HCT116 (cell line): Measurements from ENCODE around the gene ETV5. TPM values are rescaled to one million over a fixed set of nuclear protein-coding genes. Genes with fewer than 3 reads are reported as not detected.

Experiments used
- ATAC-seq: fragments of 200-7000 bp; cut with Tn5 transposase; 2 replicates; pipeline ENCODE4 v1.9.1; 2020; ENCODE audit warnings: mild to moderate bottlenecking, moderate library complexity
- BruUV-seq: library from RNA; stranded (reverse); fragments of 400-500 nt; replicated peaks from 2 replicates; lab custom pipeline; 2021; lab: Mats Ljungman, UMichigan
- CTCF ChIA-PET: fragments of 300-600 bp; sonication (Branson Sonifier 250); formaldehyde crosslinking; loops from one replicate; lab custom pipeline; 2021; ENCODE audit warnings: antibody characterized with exemption; lab: Charles Lee
- POLR2A ChIA-PET: fragments of 300-600, 350-600 bp; sonication (Branson Sonifier 250); formaldehyde crosslinking; loops from one replicate; lab custom pipeline; 2021; ENCODE audit warnings: antibody characterized with exemption; lab: Charles Lee
- RAD21 ChIA-PET, 2 experiments: fragments of 300-600 bp; sonication (Branson Sonifier 250); formaldehyde crosslinking; loops; one replicate each; lab custom pipeline; 2023; ENCODE audit warnings: low total read pairs in 2 of 2; ENCODE audit not compliant: uncharacterized antibody in 2 of 2, unreplicated experiment in 2 of 2, low non-redundant PET in 1 of 2; lab: Charles Lee
- DNase-seq: peaks from one replicate; pipeline ENCODE4 v3.0.0-alpha.2; 2010; ENCODE audit warnings: low read depth, low spot score
- H2AFZ ChIP-seq: fragments of 200-600 bp; shearing (Covaris generic), sonication (generic); 2 replicates; pipeline ENCODE4 v1.6.1; 2017; ENCODE audit warnings: low read depth, mixed run types, mixed read lengths, antibody characterized with exemption, low read length; ENCODE audit not compliant: poor library complexity, severe bottlenecking
- H3K27ac ChIP-seq: 2 replicates; pipeline ENCODE4 v1.5.1; 2012; ENCODE audit warnings: low read depth, low read length
- H3K27me3 ChIP-seq: fragments of 200-600 bp; sonication (generic); 2 replicates; pipeline ENCODE4 v1.6.1; 2016; ENCODE audit warnings: mixed run types, low read length, mixed read lengths; ENCODE audit not compliant: insufficient read depth
- H3K36me3 ChIP-seq, 2 experiments: fragments of 200-500 bp in 1 of 2; fragments of 200-600 bp in 1 of 2; sonication (Bioruptor generic) in 1 of 2; sonication (generic) in 1 of 2; 2 replicates each; pipeline versions ENCODE4 v1.5.1 to v1.6.1; 2014 to 2016; ENCODE audit warnings: low read length in 2 of 2, inconsistent platforms in 1 of 2, mixed read lengths in 1 of 2, mixed run types in 1 of 2; ENCODE audit not compliant: insufficient read depth in 2 of 2, control insufficient read depth in 1 of 2
- H3K4me1 ChIP-seq, 2 experiments: fragments of 200-600 bp in 1 of 2; sonication (generic) in 1 of 2; 2 replicates each; pipeline versions ENCODE4 v1.5.1 to v1.6.1; 2012 to 2017; ENCODE audit warnings: low read length in 2 of 2, inconsistent platforms in 1 of 2, mild to moderate bottlenecking in 1 of 2, mixed read lengths in 1 of 2, mixed run types in 1 of 2, moderate library complexity in 1 of 2; ENCODE audit not compliant: insufficient read depth in 2 of 2, control insufficient read depth in 1 of 2
- H3K4me2 ChIP-seq: fragments of 200-600 bp; sonication (generic); 2 replicates; pipeline ENCODE4 v1.6.1; 2017; ENCODE audit warnings: mixed run types, low read length, mixed read lengths
- H3K4me3 ChIP-seq, 2 experiments: fragments of 200-600 bp in 1 of 2; sonication (generic) in 1 of 2; replicated peaks in 1 of 2; 2 replicates each; pipeline ENCODE4 v1.5.1; 2011 to 2016; ENCODE audit warnings: low read length in 2 of 2, control low read depth in 1 of 2, low read depth in 1 of 2, mild to moderate bottlenecking in 1 of 2, mixed read lengths in 1 of 2, mixed run types in 1 of 2
- H3K79me2 ChIP-seq: fragments of 200-600 bp; sonication (generic); 2 replicates; pipeline ENCODE4 v1.6.1; 2017; ENCODE audit warnings: mild to moderate bottlenecking, mixed run types, low read length, moderate library complexity, mixed read lengths; ENCODE audit not compliant: insufficient read depth
- H3K9ac ChIP-seq: fragments of 200-600 bp; sonication (generic); 2 replicates; pipeline ENCODE4 v1.6.1; 2016; ENCODE audit warnings: low read length, mixed read lengths
- H3K9me2 ChIP-seq: fragments of 200-600 bp; sonication (generic), shearing (Covaris generic); 2 replicates; pipeline ENCODE4 v1.6.1; 2017; ENCODE audit warnings: mixed run types, mild to moderate bottlenecking, moderate library complexity; ENCODE audit not compliant: insufficient read depth
- H3K9me3 ChIP-seq, 2 experiments: fragments of 200-500 bp in 1 of 2; fragments of 200-600 bp in 1 of 2; sonication (Bioruptor generic) in 1 of 2; sonication (generic) in 1 of 2; 2 replicates each; pipeline ENCODE4 v1.6.1; 2014 to 2017; ENCODE audit warnings: low read length in 2 of 2, mixed read lengths in 2 of 2, inconsistent platforms in 1 of 2, low read depth in 1 of 2, mild to moderate bottlenecking in 1 of 2, mixed run types in 1 of 2, moderate library complexity in 1 of 2; ENCODE audit not compliant: control insufficient read depth in 1 of 2, insufficient read depth in 1 of 2
- H4K20me1 ChIP-seq: fragments of 200-600 bp; sonication (generic), shearing (Covaris generic); 2 replicates; pipeline ENCODE4 v1.6.1; 2017; ENCODE audit warnings: mixed run types, mild to moderate bottlenecking, moderate library complexity; ENCODE audit not compliant: insufficient read depth
- CBX3 ChIP-seq: IDR thresholded peaks from 2 replicates; pipeline ENCODE4 v1.6.1; 2012; ENCODE audit warnings: low read depth
- JUND ChIP-seq: IDR thresholded peaks from 2 replicates; pipeline ENCODE4 v1.6.1; 2012
- MAX ChIP-seq: IDR thresholded peaks from 2 replicates; pipeline ENCODE4 v1.6.1; 2012
- POLR2AphosphoS5 ChIP-seq: IDR thresholded peaks from 2 replicates; pipeline ENCODE4 v1.6.1; 2011; ENCODE audit warnings: mild to moderate bottlenecking, low read depth, low read length, moderate library complexity
- SP1 ChIP-seq: IDR thresholded peaks from 2 replicates; pipeline ENCODE4 v1.6.1; 2012; ENCODE audit warnings: low read depth
- SRF ChIP-seq: IDR thresholded peaks from 2 replicates; pipeline ENCODE4 v1.6.1; 2012; ENCODE audit warnings: low read depth
- intact Hi-C: fragments of 100-400 bp; cut with micrococcal nuclease; formaldehyde crosslinking; loops from 2 replicates; pipeline ENCODE4 v1.10.0; 2022
- total RNA-seq: library from RNA; stranded (reverse); gene quantifications from one replicate; pipeline ENCODE4 v1.2.1, GENCODE V29; 2021; ENCODE audit not compliant: unreplicated experiment

The ETV5 gene
- total RNA-seq, 1 experiment from 2014 or later = 89.7 TPM

GRCh38 chr3:186129206-186129605, 20.3 kb upstream of the ETV5 start:
- H3K4me3 ChIP-seq = no peak overlapping the region
- H2AFZ ChIP-seq = no peak overlapping the region
- ATAC-seq = no peak
- no peaks in the 10 kb centered on the region for H3K27me3 ChIP-seq
- no peaks in the 10 kb centered on the region for H3K36me3 ChIP-seq
- ChIA-PET POLR2A (no interaction called here), RAD21 (no interaction called here), CTCF (no interaction called here)
- no peaks in the 10 kb centered on the region for H3K79me2 ChIP-seq
- no peaks in the 10 kb centered on the region for H3K4me1 ChIP-seq
- H3K4me2 ChIP-seq = no peak overlapping the region
- no peaks in the 10 kb centered on the region for H3K9me3 ChIP-seq
- intact Hi-C loops = no loop called here
- H4K20me1 ChIP-seq = no peaks in the 10 kb centered on the region
- no peak for DNase-seq
- no peak overlapping the region for H3K27ac ChIP-seq
- H3K9me2 ChIP-seq = no peaks in the 10 kb centered on the region
- TF ChIP-seq MAX = no peak
- TF ChIP-seq CBX3 = no peak
- no peak for TF ChIP-seq SRF
- TF ChIP-seq SP1 = no peak
- no peak for TF ChIP-seq POLR2AphosphoS5
- TF ChIP-seq JUND = no peak
- H3K9ac ChIP-seq = no peak overlapping the region
- no TSS peak for BruUV-seq

GRCh38 chr3:186128158-186128557, 19.3 kb upstream of the ETV5 start:
- DNase-seq = no peak
- TF ChIP-seq CBX3 = no peak
- intact Hi-C loops = no loop called here
- ChIA-PET CTCF (no interaction called here), RAD21 (no interaction called here), POLR2A (no interaction called here)
- Histone ChIP-seq H4K20me1 (no peaks in the 10 kb centered on the region), H3K27ac (no peak overlapping the region), H3K9ac (no peak overlapping the region), H3K36me3 (no peaks in the 10 kb centered on the region), H3K27me3 (no peaks in the 10 kb centered on the region), H3K4me2 (no peak overlapping the region), H3K9me2 (no peaks in the 10 kb centered on the region), H3K79me2 (no peaks in the 10 kb centered on the region), H3K9me3 (no peaks in the 10 kb centered on the region), H3K4me1 (no peaks in the 10 kb centered on the region), H3K4me3 (no peak overlapping the region), H2AFZ (no peak overlapping the region)
- ATAC-seq = no peak
- no TSS peak for BruUV-seq
